CD8-positive, alpha-beta memory T cell (primary cell): ENCODE data around the gene COG5. TPM values are rescaled to one million over a fixed set of nuclear protein-coding genes. Genes with fewer than 3 reads are reported as not detected.

Experiments used
- CTCF ChIA-PET: fragments of 350-600 bp; sonication (Branson Sonifier 250); formaldehyde crosslinking; loops from one replicate; lab custom pipeline; 2021; ENCODE audit warnings: antibody characterized with exemption; lab: Charles Lee
- POLR2A ChIA-PET: fragments of 350-600 bp; sonication (Branson Sonifier 250); formaldehyde crosslinking; loops from one replicate; lab custom pipeline; 2021; ENCODE audit warnings: antibody characterized with exemption; lab: Charles Lee
- DNase-seq, 5 donors: peaks; one replicate each; pipeline versions ENCODE4 v3.0.0 to v3.0.0-alpha.2; 2020 to 2022; ENCODE audit warnings: mixed read lengths in 1 of 5
- H3K27ac ChIP-seq: one replicate; pipeline ENCODE4 v1.7.0; 2013; ENCODE audit warnings: low read depth, mild to moderate bottlenecking, low read length, moderate library complexity
- H3K27me3 ChIP-seq: 2 replicates; pipeline ENCODE4 v1.7.0; 2013; ENCODE audit warnings: low read length, mild to moderate bottlenecking; ENCODE audit not compliant: insufficient read depth, poor library complexity, severe bottlenecking
- H3K36me3 ChIP-seq: 2 replicates; pipeline ENCODE4 v1.7.0; 2013; ENCODE audit warnings: mild to moderate bottlenecking, low read length, moderate library complexity; ENCODE audit not compliant: insufficient read depth
- H3K4me1 ChIP-seq: 2 replicates; pipeline ENCODE4 v1.7.0; 2013; ENCODE audit warnings: mild to moderate bottlenecking, low read length, moderate library complexity; ENCODE audit not compliant: insufficient read depth
- H3K4me3 ChIP-seq: 2 replicates; pipeline ENCODE4 v1.7.0; 2013; ENCODE audit warnings: mild to moderate bottlenecking, low read length
- H3K9me3 ChIP-seq: 2 replicates; pipeline ENCODE4 v1.7.0; 2013; ENCODE audit warnings: mild to moderate bottlenecking, low read length
- H3K27ac Mint-ChIP-seq, 8 donors: one replicate each; pipeline ENCODE4 v1.8.0; 2020 to 2021; ENCODE audit warnings: mixed read lengths in 8 of 8, mild to moderate bottlenecking in 6 of 8, inconsistent platforms in 3 of 8, moderate library complexity in 3 of 8
- H3K27me3 Mint-ChIP-seq, 2 donors: one replicate each; pipeline ENCODE4 v1.8.0; 2020 to 2021; ENCODE audit warnings: mixed read lengths in 2 of 2, mild to moderate bottlenecking in 1 of 2, moderate library complexity in 1 of 2
- H3K36me3 Mint-ChIP-seq, 3 donors: one replicate each; pipeline ENCODE4 v1.8.0; 2020 to 2021; ENCODE audit warnings: mixed read lengths in 3 of 3, inconsistent platforms in 1 of 3, mild to moderate bottlenecking in 1 of 3
- H3K4me1 Mint-ChIP-seq, 3 donors: one replicate each; pipeline ENCODE4 v1.8.0; 2020 to 2021; ENCODE audit warnings: mixed read lengths in 3 of 3, inconsistent platforms in 1 of 3, mild to moderate bottlenecking in 1 of 3
- H3K4me3 Mint-ChIP-seq, 7 donors: one replicate each; pipeline ENCODE4 v1.8.0; 2020 to 2021; ENCODE audit warnings: mixed read lengths in 7 of 7, mild to moderate bottlenecking in 6 of 7, moderate library complexity in 4 of 7, inconsistent platforms in 2 of 7
- H3K9me3 Mint-ChIP-seq, 5 donors: one replicate each; pipeline ENCODE4 v1.8.0; 2020 to 2022; ENCODE audit warnings: mixed read lengths in 5 of 5, mild to moderate bottlenecking in 3 of 5, moderate library complexity in 2 of 5, inconsistent platforms in 1 of 5
- polyA plus RNA-seq: library from polyadenylated mRNA; unstranded; fragments of 300-500 nt; fragmentation: Illumina TruSeq; gene quantifications from one replicate; pipeline ENCODE4 v1.2.3, GENCODE V29; 2021
- total RNA-seq, 2 experiments: library from RNA; stranded (reverse); gene quantifications; one replicate each; pipeline ENCODE4 v1.2.3, GENCODE V29; 2021

Gene COG5
- total and polyA plus RNA-seq, 3 experiments from 2014 or later = 29.2 to 39.4 (median 38.9) TPM

- no peaks in the 10 kb centered on the region for H3K27me3 ChIP-seq
- H3K36me3 ChIP-seq = no peaks in the 10 kb centered on the region
- no peak overlapping the region for H3K4me3 Mint-ChIP-seq
- H3K9me3 Mint-ChIP-seq = no peaks in the 10 kb centered on the region
- no peak overlapping the region for H3K27ac Mint-ChIP-seq
- peaks cover 0 to 13% (median 5%) of the 10 kb centered on the region in 3 donors for H3K36me3 Mint-ChIP-seq
- no peaks in the 10 kb centered on the region for H3K4me1 ChIP-seq
- H3K27me3 Mint-ChIP-seq = no peaks in the 10 kb centered on the region
- H3K4me1 Mint-ChIP-seq = peaks cover 0 to 8% (median 4%) of the 10 kb centered on the region in 3 donors
- POLR2A ChIA-PET = interaction anchor here (0.6 kb wide), 1 partner anchor 108 kb away, joined by 3 read pairs; no protein-coding TSS in a partner anchor
- H3K9me3 ChIP-seq = no peaks in the 10 kb centered on the region
- CTCF ChIA-PET = interaction anchor here (1.1 kb wide), 1 partner anchor 20 kb away, joined by 4 read pairs; no protein-coding TSS in a partner anchor
- no peak overlapping the region for H3K27ac ChIP-seq
- no peak overlapping the region for H3K4me3 ChIP-seq
- no peak for DNase-seq
These were observed 121.0 kb downstream of the COG5 start for GRCh38 chr7:107442678-107443077.

DNA sequence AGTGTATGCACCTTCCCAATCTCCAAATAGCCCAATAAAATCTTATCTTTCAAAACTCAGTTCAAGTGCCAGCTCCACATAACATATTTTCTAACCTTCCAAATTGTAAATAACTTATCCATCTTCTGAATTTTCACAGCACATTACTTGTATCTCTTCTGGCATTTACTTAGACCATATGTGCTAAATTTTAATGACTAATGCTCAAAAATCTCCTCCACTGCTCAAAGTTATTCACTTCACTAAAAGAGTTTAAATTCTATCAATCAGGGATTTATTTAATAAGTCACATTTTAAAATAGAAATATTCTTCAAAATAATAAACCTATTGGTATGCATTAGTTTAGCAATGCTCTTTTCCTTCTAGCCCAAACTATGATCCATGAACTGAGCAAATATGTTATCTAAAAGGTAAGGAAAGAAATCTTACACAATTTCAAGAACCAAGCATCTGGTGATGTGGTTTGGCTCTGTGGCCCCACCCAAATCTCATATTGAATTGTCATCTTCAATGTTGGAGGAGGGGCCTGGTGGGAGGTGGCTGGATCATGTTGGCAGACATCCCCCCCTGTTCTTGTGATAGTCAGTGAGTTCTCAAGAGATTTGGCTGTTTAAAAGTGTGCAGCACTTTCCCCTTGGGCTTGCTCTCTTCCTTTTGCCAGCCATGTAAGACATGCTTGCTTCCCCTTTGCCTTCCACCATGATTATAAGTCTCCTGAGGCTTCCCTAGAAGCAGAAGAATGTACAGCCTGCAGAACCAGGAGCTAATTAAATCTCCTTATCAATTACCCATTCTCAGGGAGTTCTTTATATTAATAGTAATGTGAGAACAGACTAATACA, 121.9 kb downstream of the COG5 start:
- Mint-ChIP-seq H3K4me1 (peaks cover 0 to 5% (median 4%) of the 10 kb centered on the region in 3 donors), H3K9me3 (no peaks in the 10 kb centered on the region), H3K27ac (no peak overlapping the region), H3K4me3 (no peak overlapping the region), H3K27me3 (no peaks in the 10 kb centered on the region), H3K36me3 (peaks cover 0 to 12% (median 7%) of the 10 kb centered on the region in 3 donors)
- ChIA-PET CTCF (interaction anchor here (1.1 kb wide), 1 partner anchor 21 kb away, joined by 4 read pairs; no protein-coding TSS in a partner anchor), POLR2A (no interaction called here)
- Histone ChIP-seq H3K27ac (no peak overlapping the region), H3K4me3 (no peak overlapping the region), H3K36me3 (no peaks in the 10 kb centered on the region), H3K4me1 (no peaks in the 10 kb centered on the region), H3K9me3 (no peaks in the 10 kb centered on the region), H3K27me3 (no peaks in the 10 kb centered on the region)
- DNase-seq = no peak

- POLR2A ChIA-PET = no interaction called here
- no peaks in the 10 kb centered on the region for H3K27me3 ChIP-seq
- DNase-seq = no peak
- no peaks in the 10 kb centered on the region for H3K4me1 ChIP-seq
- no peak overlapping the region for H3K4me3 ChIP-seq
- no peak overlapping the region for H3K27ac ChIP-seq
- Mint-ChIP-seq H3K4me1 (peaks cover 0 to 7% (median 5%) of the 10 kb centered on the region in 3 donors), H3K36me3 (peaks cover 15 to 19% (median 16%) of the 10 kb centered on the region in 3 donors), H3K4me3 (no peak overlapping the region), H3K27ac (peak overlapping the region in 1 of 8 donors; percentile 4), H3K9me3 (peaks cover 0 to 4% (median 0%) of the 10 kb centered on the region in 5 donors), H3K27me3 (no peaks in the 10 kb centered on the region)
- CTCF ChIA-PET = no interaction called here
- no peaks in the 10 kb centered on the region for H3K9me3 ChIP-seq
- H3K36me3 ChIP-seq = no peaks in the 10 kb centered on the region
These were observed 124.7 kb downstream of the COG5 start for GRCh38 chr7:107439025-107439424.

- no peak for DNase-seq
- Histone ChIP-seq H3K4me3 (no peak overlapping the region), H3K9me3 (no peaks in the 10 kb centered on the region), H3K27ac (no peak overlapping the region), H3K27me3 (no peaks in the 10 kb centered on the region), H3K36me3 (no peaks in the 10 kb centered on the region), H3K4me1 (no peaks in the 10 kb centered on the region)
- Mint-ChIP-seq H3K36me3 (peaks cover 15 to 28% (median 20%) of the 10 kb centered on the region in 3 donors), H3K27ac (no peak overlapping the region), H3K27me3 (no peaks in the 10 kb centered on the region), H3K9me3 (peaks cover 0 to 4% (median 0%) of the 10 kb centered on the region in 5 donors), H3K4me3 (no peak overlapping the region), H3K4me1 (peaks cover 4 to 16% (median 14%) of the 10 kb centered on the region in 3 donors)
- POLR2A ChIA-PET = no interaction called here
- CTCF ChIA-PET = no interaction called here
These were observed 128.0 kb downstream of the COG5 start for GRCh38 chr7:107435749-107436148.

GRCh38 chr7:107432261-107432660, 131.5 kb downstream of the COG5 start:
- H3K27me3 ChIP-seq = no peaks in the 10 kb centered on the region
- H3K4me1 ChIP-seq = no peaks in the 10 kb centered on the region
- H3K4me3 ChIP-seq = no peak overlapping the region
- Mint-ChIP-seq H3K9me3 (peaks cover 0 to 4% (median 0%) of the 10 kb centered on the region in 5 donors), H3K36me3 (peaks cover 22 to 39% (median 34%) of the 10 kb centered on the region in 3 donors), H3K4me1 (peaks cover 4 to 27% (median 13%) of the 10 kb centered on the region in 3 donors), H3K27ac (no peak overlapping the region), H3K4me3 (no peak overlapping the region), H3K27me3 (no peaks in the 10 kb centered on the region)
- CTCF ChIA-PET = no interaction called here
- H3K36me3 ChIP-seq = no peaks in the 10 kb centered on the region
- POLR2A ChIA-PET = no interaction called here
- H3K27ac ChIP-seq = no peak overlapping the region
- H3K9me3 ChIP-seq = no peaks in the 10 kb centered on the region
- DNase-seq = no peak

DNA sequence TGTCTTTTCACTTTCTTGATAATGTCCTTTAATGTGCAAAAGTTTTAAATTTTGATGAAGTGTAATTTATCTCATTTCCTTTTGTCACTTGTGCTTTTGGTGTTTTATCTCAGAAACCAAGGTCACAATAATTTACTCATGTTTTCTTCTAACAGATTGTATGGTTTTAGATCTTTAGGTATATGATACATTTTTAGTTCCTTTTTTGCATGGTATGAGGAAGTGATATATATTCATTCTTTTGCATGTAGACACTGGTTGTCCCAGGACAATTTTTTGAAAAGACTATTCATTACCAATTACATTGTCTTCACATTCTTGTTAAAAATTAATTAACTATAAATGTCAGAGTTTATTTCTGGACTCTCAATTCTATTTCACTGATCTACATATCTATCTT, 133.7 kb downstream of the COG5 start:
- CTCF ChIA-PET = no interaction called here
- Mint-ChIP-seq H3K36me3 (peaks cover 14 to 33% (median 33%) of the 10 kb centered on the region in 3 donors), H3K9me3 (no peaks in the 10 kb centered on the region), H3K27ac (no peak overlapping the region), H3K27me3 (no peaks in the 10 kb centered on the region), H3K4me1 (peaks cover 4 to 31% (median 16%) of the 10 kb centered on the region in 3 donors), H3K4me3 (no peak overlapping the region)
- H3K27me3 ChIP-seq = no peaks in the 10 kb centered on the region
- no peaks in the 10 kb centered on the region for H3K9me3 ChIP-seq
- no peak for DNase-seq
- H3K27ac ChIP-seq = no peak overlapping the region
- H3K4me1 ChIP-seq = no peaks in the 10 kb centered on the region
- POLR2A ChIA-PET = no interaction called here
- H3K36me3 ChIP-seq = no peaks in the 10 kb centered on the region
- H3K4me3 ChIP-seq = no peak overlapping the region

- DNase-seq = no peak
- Histone ChIP-seq H3K27me3 (no peaks in the 10 kb centered on the region), H3K36me3 (no peaks in the 10 kb centered on the region), H3K4me1 (no peaks in the 10 kb centered on the region), H3K27ac (no peak overlapping the region), H3K4me3 (no peak overlapping the region), H3K9me3 (no peaks in the 10 kb centered on the region)
- Mint-ChIP-seq H3K9me3 (no peaks in the 10 kb centered on the region), H3K36me3 (peaks cover 9 to 29% (median 24%) of the 10 kb centered on the region in 3 donors), H3K4me1 (peaks cover 4 to 30% (median 16%) of the 10 kb centered on the region in 3 donors), H3K4me3 (no peak overlapping the region), H3K27ac (no peak overlapping the region), H3K27me3 (no peaks in the 10 kb centered on the region)
- CTCF ChIA-PET = interaction anchor here (1.3 kb wide), 1 partner anchor 151 kb away, joined by 3 read pairs; no protein-coding TSS in a partner anchor
- POLR2A ChIA-PET = no interaction called here
These were observed 135.1 kb downstream of the COG5 start for GRCh38 chr7:107428642-107429041.

DNA sequence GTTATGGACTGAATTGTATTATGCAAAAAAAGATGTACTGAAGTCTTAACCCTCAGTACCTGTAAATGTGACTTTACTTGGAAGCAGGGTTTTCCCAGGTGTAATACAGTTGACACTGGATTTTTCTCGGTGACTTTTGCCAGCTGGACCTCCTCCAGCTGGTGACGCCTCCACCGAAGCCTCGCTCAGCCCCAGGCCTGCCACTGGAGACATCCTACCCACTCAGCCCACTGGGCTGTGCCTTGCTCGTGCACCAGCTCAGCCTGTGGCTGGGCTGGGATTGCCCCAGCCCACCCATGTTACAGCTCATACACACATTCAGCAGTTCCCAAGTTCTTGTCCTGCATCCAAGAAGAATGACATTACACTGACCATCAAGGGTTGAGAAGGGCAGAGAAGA, 136.3 kb downstream of the COG5 start:
- no peak overlapping the region for H3K4me3 Mint-ChIP-seq
- Histone ChIP-seq H3K4me3 (no peak overlapping the region), H3K27ac (no peak overlapping the region), H3K4me1 (no peaks in the 10 kb centered on the region), H3K27me3 (no peaks in the 10 kb centered on the region), H3K9me3 (no peaks in the 10 kb centered on the region), H3K36me3 (no peaks in the 10 kb centered on the region)
- H3K27me3 Mint-ChIP-seq = no peaks in the 10 kb centered on the region
- no peaks in the 10 kb centered on the region for H3K9me3 Mint-ChIP-seq
- DNase-seq = no peak
- H3K4me1 Mint-ChIP-seq = peaks cover 4 to 28% (median 16%) of the 10 kb centered on the region in 3 donors
- H3K36me3 Mint-ChIP-seq = peaks cover 7 to 26% (median 15%) of the 10 kb centered on the region in 3 donors
- no peak overlapping the region for H3K27ac Mint-ChIP-seq
- CTCF ChIA-PET = no interaction called here
- POLR2A ChIA-PET = no interaction called here
